ENCODE data around the gene MOXD1. TPM values are rescaled to one million over a fixed set of nuclear protein-coding genes. Genes with fewer than 3 reads are reported as not detected.

MOXD1 gene
- total RNA-seq, 1 experiment from 2014 or later = 5.0 TPM

DNA sequence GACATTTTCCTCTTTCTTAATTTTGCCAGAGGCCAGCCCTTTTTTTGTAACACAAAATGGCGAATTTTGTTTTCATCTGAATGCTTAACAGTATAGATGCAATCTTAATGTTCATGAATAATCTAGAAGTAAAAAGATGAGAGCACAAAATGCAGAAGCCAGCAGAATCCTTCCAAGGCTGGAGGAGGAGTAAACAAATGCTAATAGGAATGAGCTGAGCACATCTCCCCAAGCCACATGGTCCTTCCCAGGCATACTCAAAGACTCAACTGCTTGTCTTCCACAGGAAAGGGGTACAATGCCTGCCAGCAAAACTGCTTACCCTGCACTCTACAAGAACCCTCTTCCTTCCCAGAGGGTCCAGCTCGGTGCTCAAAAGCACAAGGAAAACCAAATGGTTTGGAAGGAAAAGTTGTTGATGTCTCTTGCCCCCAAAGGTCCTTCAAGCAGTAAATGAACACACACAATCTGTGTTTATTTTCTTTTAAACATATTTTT lies 155.1 kb downstream of the MOXD1 start:
- intact Hi-C loops (cut with micrococcal nuclease) = no loop called here
- TF ChIP-seq EZH2phosphoT487 (IDR thresholded peaks at IDR 0.05; ENCODE audit: borderline replicate concordance, low read length) = no peak
- TF ChIP-seq, protein P1, sequence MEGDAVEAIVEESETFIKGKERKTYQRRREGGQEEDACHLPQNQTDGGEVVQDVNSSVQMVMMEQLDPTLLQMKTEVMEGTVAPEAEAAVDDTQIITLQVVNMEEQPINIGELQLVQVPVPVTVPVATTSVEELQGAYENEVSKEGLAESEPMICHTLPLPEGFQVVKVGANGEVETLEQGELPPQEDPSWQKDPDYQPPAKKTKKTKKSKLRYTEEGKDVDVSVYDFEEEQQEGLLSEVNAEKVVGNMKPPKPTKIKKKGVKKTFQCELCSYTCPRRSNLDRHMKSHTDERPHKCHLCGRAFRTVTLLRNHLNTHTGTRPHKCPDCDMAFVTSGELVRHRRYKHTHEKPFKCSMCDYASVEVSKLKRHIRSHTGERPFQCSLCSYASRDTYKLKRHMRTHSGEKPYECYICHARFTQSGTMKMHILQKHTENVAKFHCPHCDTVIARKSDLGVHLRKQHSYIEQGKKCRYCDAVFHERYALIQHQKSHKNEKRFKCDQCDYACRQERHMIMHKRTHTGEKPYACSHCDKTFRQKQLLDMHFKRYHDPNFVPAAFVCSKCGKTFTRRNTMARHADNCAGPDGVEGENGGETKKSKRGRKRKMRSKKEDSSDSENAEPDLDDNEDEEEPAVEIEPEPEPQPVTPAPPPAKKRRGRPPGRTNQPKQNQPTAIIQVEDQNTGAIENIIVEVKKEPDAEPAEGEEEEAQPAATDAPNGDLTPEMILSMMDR (conservative IDR thresholded peaks at IDR 0.05; ENCODE audit: low read depth, low read length) = no peak
- ATAC-seq = no peak
- Histone ChIP-seq H3K79me2 (ENCODE audit: low read length) (no peaks in the 10 kb centered on the region), H3K4me1 (ENCODE audit: insufficient read depth, low read length) (no peaks in the 10 kb centered on the region), H3K27me3 (ENCODE audit: low read length) (no peaks in the 10 kb centered on the region), H3K27ac (ENCODE audit: low read length) (no peak overlapping the region), H3K9me3 (ENCODE audit: low read length) (no peaks in the 10 kb centered on the region), H3K4me3 (ENCODE audit: low read length) (no peak overlapping the region), H3K4me2 (ENCODE audit: low read length) (no peak overlapping the region), H3F3A (ENCODE audit: low read length, unreplicated experiment) (no peaks in the 10 kb centered on the region), H3K9me2 (replicated peaks; ENCODE audit: low read length) (no peaks in the 10 kb centered on the region), H3K36me3 (ENCODE audit: low read depth, low read length) (no peaks in the 10 kb centered on the region), H3K9ac (ENCODE audit: low read length) (no peak overlapping the region), H2AFZ (ENCODE audit: low read length) (no peak overlapping the region), H4K20me1 (ENCODE audit: low read length) (no peaks in the 10 kb centered on the region)
- BruUV-seq (replicated peaks) = no TSS peak
- DNase-seq = no peak
- ChIA-PET POLR2A (ENCODE audit: unreplicated experiment) (no interaction called here), CTCF (no interaction called here)

Other genes starting within 250 kb of the MOXD1 start
- 17.3 and 27.4 TPM in 2 replicates for gene STX7, start 111.6 kb upstream of the MOXD1 start, total RNA-seq (2014; rRNA removed)
- not detected in 2 replicates for gene TAAR9, start 136.8 kb upstream of the MOXD1 start, total RNA-seq (2014; rRNA removed)
- gene TAAR8, start 151.2 kb upstream of the MOXD1 start, total RNA-seq (2014; rRNA removed) = not detected in 2 replicates
- gene TAAR6, start 168.8 kb upstream of the MOXD1 start, total RNA-seq (2014; rRNA removed) = not detected in 2 replicates
- not detected in 2 replicates for gene TAAR5, start 188.3 kb upstream of the MOXD1 start, total RNA-seq (2014; rRNA removed)
- not detected in 2 replicates for gene TAAR2, start 222.8 kb upstream of the MOXD1 start, total RNA-seq (2014; rRNA removed)

All from PC-3 (cell line).